NCI-H2081 (cell line): Measurements from ENCODE around the gene NUAK1.
A peak's percentile ranks its signal among the peaks of the same experiment; 100 is the strongest.

ENCODE experiments used
- DNase-seq, 2 experiments: peaks; one replicate each; lab custom pipeline; 2025; lab: John Stamatoyannopoulos, UW

NUAK1 gene

GRCh38 chr12:106109168-106109910, 29.4 kb downstream of the NUAK1 start:
- no peak for DNase-seq

- no peak for DNase-seq
Observed at GRCh38 chr12:106108185-106108835, 30.4 kb downstream of the NUAK1 start.

GRCh38 chr12:106107566-106107965, 31.2 kb downstream of the NUAK1 start:
- no peak for DNase-seq

- DNase-seq: no peak
Observed at GRCh38 chr12:106106892-106107291, 31.9 kb downstream of the NUAK1 start.

- DNase-seq: peak; percentile 30 to 52
Observed at GRCh38 chr12:106106061-106106566, 32.6 kb downstream of the NUAK1 start.

- no peak for DNase-seq
Observed at GRCh38 chr12:106101803-106102202, 37.0 kb downstream of the NUAK1 start.

- DNase-seq: no peak
Observed at GRCh38 chr12:106098691-106099200, 40.0 kb downstream of the NUAK1 start.

GRCh38 chr12:106097011-106097410, 41.7 kb downstream of the NUAK1 start:
- no peak for DNase-seq

GRCh38 chr12:106096376-106096775, 42.4 kb downstream of the NUAK1 start:
- peak in 1 of 2 experiments; percentile 5 for DNase-seq

- no peak for DNase-seq
Observed at GRCh38 chr12:106094304-106094703, 44.5 kb downstream of the NUAK1 start.

GRCh38 chr12:106093246-106093645, 45.5 kb downstream of the NUAK1 start:
- no peak for DNase-seq

GRCh38 chr12:106091446-106091820, 47.3 kb downstream of the NUAK1 start:
- DNase-seq: no peak

- DNase-seq: no peak
Observed at GRCh38 chr12:106090591-106091445, 47.9 kb downstream of the NUAK1 start.

- DNase-seq: no peak
Observed at GRCh38 chr12:106089935-106090334, 48.8 kb downstream of the NUAK1 start.

GRCh38 chr12:106088811-106089485, 49.8 kb downstream of the NUAK1 start:
- no peak for DNase-seq

GRCh38 chr12:106088246-106088808, 50.4 kb downstream of the NUAK1 start:
- no peak for DNase-seq

GRCh38 chr12:106086696-106087095, 52.1 kb downstream of the NUAK1 start:
- DNase-seq: no peak

- DNase-seq: no peak
Observed at GRCh38 chr12:106085213-106085612, 53.5 kb downstream of the NUAK1 start.

GRCh38 chr12:106084759-106085158, 54.0 kb downstream of the NUAK1 start:
- DNase-seq: no peak

GRCh38 chr12:106084014-106084671, 54.6 kb downstream of the NUAK1 start:
- DNase-seq: no peak
